Mesodermal cell (in vitro differentiated cells): ENCODE data around the gene MDN1.

Source experiments
- H3K27ac ChIP-seq: 2 replicates; pipeline ENCODE4 v1.7.0; 2013; ENCODE audit warnings: mild to moderate bottlenecking, low read depth, low read length, moderate library complexity; ENCODE audit not compliant: severe bottlenecking
- H3K36me3 ChIP-seq: 2 replicates; pipeline ENCODE4 v1.7.1; 2013; ENCODE audit warnings: mild to moderate bottlenecking, low read length, moderate library complexity; ENCODE audit not compliant: control insufficient read depth, insufficient read depth
- H3K4me1 ChIP-seq: one replicate; pipeline ENCODE4 v1.7.1; 2013; ENCODE audit warnings: mild to moderate bottlenecking, low read length; ENCODE audit not compliant: insufficient read depth, control insufficient read depth, poor library complexity, severe bottlenecking
- H3K4me3 ChIP-seq: 2 replicates; pipeline ENCODE4 v1.7.0; 2013; ENCODE audit warnings: low read length, control low read depth, mild to moderate bottlenecking; ENCODE audit not compliant: insufficient read depth, poor library complexity, severe bottlenecking; ENCODE audit errors: extremely low read depth
- H3K9me3 ChIP-seq: 2 replicates; pipeline ENCODE4 v1.7.1; 2013; ENCODE audit warnings: mild to moderate bottlenecking, low read length, moderate library complexity; ENCODE audit not compliant: control insufficient read depth
- WGBS, 2 experiments: methylation state at CpG; one replicate each; pipeline ENCODE4 v1.1.5; 2013; ENCODE audit warnings: missing lambda C conversion rate in 2 of 2; ENCODE audit not compliant: insufficient coverage in 2 of 2; 5-methylcytosine and 5-hydroxymethylcytosine counted together

The MDN1 gene

GRCh38 chr6:89807581-89807980 lies 12.0 kb downstream of the MDN1 start:
- H3K4me3 ChIP-seq, result no peak overlapping the region
- H3K36me3 ChIP-seq, result peaks cover 3% of the 10 kb centered on the region
- WGBS, 2 experiments, result 100% methylated on average over 2 of the region's 3 CpGs; no CpG with 5 or more reads in 1 of the 2 experiments
- no peaks in the 10 kb centered on the region for H3K9me3 ChIP-seq
- H3K4me1 ChIP-seq, result no peaks in the 10 kb centered on the region
- no peak overlapping the region for H3K27ac ChIP-seq

GRCh38 chr6:89805814-89806371 lies 13.7 kb downstream of the MDN1 start:
- Histone ChIP-seq H3K4me1 (no peaks in the 10 kb centered on the region), H3K27ac (no peak overlapping the region), H3K9me3 (no peaks in the 10 kb centered on the region), H3K36me3 (peaks cover 19% of the 10 kb centered on the region), H3K4me3 (no peak overlapping the region)
- WGBS, 2 experiments, result 78 to 100% methylated on average over 1 to 4 of the region's 6 CpGs

- no peaks in the 10 kb centered on the region for H3K4me1 ChIP-seq
- no peak overlapping the region for H3K4me3 ChIP-seq
- 98 to 100% methylated on average over 7 to 10 of the region's 10 CpGs for WGBS, 2 experiments
- H3K9me3 ChIP-seq, result no peaks in the 10 kb centered on the region
- H3K27ac ChIP-seq, result no peak overlapping the region
- H3K36me3 ChIP-seq, result peaks cover 37% of the 10 kb centered on the region
These were observed 16.3 kb downstream of the MDN1 start for GRCh38 chr6:89803271-89803670.

- H3K36me3 ChIP-seq, result peaks cover 56% of the 10 kb centered on the region
- no peak overlapping the region for H3K27ac ChIP-seq
- H3K9me3 ChIP-seq, result no peaks in the 10 kb centered on the region
- no peak overlapping the region for H3K4me3 ChIP-seq
- WGBS, 2 experiments, result 60% methylated on average over 1 of the region's 2 CpGs; no CpG with 5 or more reads in 1 of the 2 experiments
- H3K4me1 ChIP-seq, result no peaks in the 10 kb centered on the region
These were observed 19.8 kb downstream of the MDN1 start for GRCh38 chr6:89799756-89800155.

GRCh38 chr6:89799096-89799495 lies 20.5 kb downstream of the MDN1 start:
- 90 to 92% methylated on average over 5 to 8 of the region's 8 CpGs for WGBS, 2 experiments
- Histone ChIP-seq H3K36me3 (peaks cover 61% of the 10 kb centered on the region), H3K4me1 (no peaks in the 10 kb centered on the region), H3K27ac (no peak overlapping the region), H3K4me3 (no peak overlapping the region), H3K9me3 (no peaks in the 10 kb centered on the region)

- Histone ChIP-seq H3K36me3 (peaks cover 69% of the 10 kb centered on the region), H3K9me3 (no peaks in the 10 kb centered on the region), H3K4me1 (no peaks in the 10 kb centered on the region), H3K4me3 (no peak overlapping the region), H3K27ac (no peak overlapping the region)
- 80 to 81% methylated on average over 3 of the region's 7 CpGs for WGBS, 2 experiments
These were observed 22.3 kb downstream of the MDN1 start for GRCh38 chr6:89797317-89797716.

GRCh38 chr6:89794324-89794723 lies 25.3 kb downstream of the MDN1 start:
- H3K36me3 ChIP-seq, result peaks cover 67% of the 10 kb centered on the region
- no peak overlapping the region for H3K27ac ChIP-seq
- 96 to 98% methylated on average over 4 of the region's 6 CpGs for WGBS, 2 experiments
- no peaks in the 10 kb centered on the region for H3K4me1 ChIP-seq
- no peak overlapping the region for H3K4me3 ChIP-seq
- H3K9me3 ChIP-seq, result no peaks in the 10 kb centered on the region

GRCh38 chr6:89793586-89793985 lies 26.0 kb downstream of the MDN1 start:
- H3K9me3 ChIP-seq, result no peaks in the 10 kb centered on the region
- no peak overlapping the region for H3K27ac ChIP-seq
- no peaks in the 10 kb centered on the region for H3K4me1 ChIP-seq
- 88 to 91% methylated on average over 2 to 3 of the region's 3 CpGs for WGBS, 2 experiments
- peaks cover 69% of the 10 kb centered on the region for H3K36me3 ChIP-seq
- no peak overlapping the region for H3K4me3 ChIP-seq

GRCh38 chr6:89792881-89793280 lies 26.7 kb downstream of the MDN1 start:
- no peak overlapping the region for H3K27ac ChIP-seq
- H3K4me1 ChIP-seq, result no peaks in the 10 kb centered on the region
- H3K36me3 ChIP-seq, result peaks cover 74% of the 10 kb centered on the region
- 67 to 80% methylated on average over 1 of the region's 2 CpGs for WGBS, 2 experiments
- no peak overlapping the region for H3K4me3 ChIP-seq
- H3K9me3 ChIP-seq, result no peaks in the 10 kb centered on the region

GRCh38 chr6:89790403-89790802 lies 29.2 kb downstream of the MDN1 start:
- Histone ChIP-seq H3K36me3 (peaks cover 88% of the 10 kb centered on the region), H3K27ac (no peak overlapping the region), H3K9me3 (no peaks in the 10 kb centered on the region), H3K4me3 (no peak overlapping the region), H3K4me1 (no peaks in the 10 kb centered on the region)
- WGBS, 2 experiments, result no CpG with 5 or more reads among the region's 2 CpGs

- Histone ChIP-seq H3K9me3 (no peaks in the 10 kb centered on the region), H3K4me1 (no peaks in the 10 kb centered on the region), H3K36me3 (peaks cover 88% of the 10 kb centered on the region), H3K4me3 (no peak overlapping the region), H3K27ac (no peak overlapping the region)
- 100% methylated on average over 1 of the region's 1 CpG; no CpG with 5 or more reads in 1 of the 2 experiments for WGBS, 2 experiments
These were observed 29.6 kb downstream of the MDN1 start for GRCh38 chr6:89789980-89790379.
